Mesendoderm (in vitro differentiated cells): ENCODE results near the gene RASAL2.
"Not testable (repeated sequence)": the region's sequence is repeated elsewhere in the genome, so short reads cannot be mapped to it uniquely, and the experiment has no call there.

Source experiments
- DNase-seq: peaks from one replicate; pipeline ENCODE4 v3.0.0; 2013
- H2AK5ac ChIP-seq: 2 replicates; pipeline ENCODE4 v1.6.1; 2013; ENCODE audit warnings: low read length, inconsistent platforms
- H2BK120ac ChIP-seq: 2 replicates; pipeline ENCODE4 v1.6.1; 2013; ENCODE audit warnings: low read depth, mild to moderate bottlenecking, low read length, moderate library complexity, mixed read lengths
- H2BK15ac ChIP-seq: replicated peaks from 2 replicates; pipeline ENCODE4 v1.6.1; 2013; ENCODE audit warnings: low read depth, mild to moderate bottlenecking, moderate library complexity
- H2BK5ac ChIP-seq: 2 replicates; pipeline ENCODE4 v1.6.1; 2013; ENCODE audit warnings: low read length, inconsistent platforms
- H3K18ac ChIP-seq: 2 replicates; pipeline ENCODE4 v1.6.1; 2013; ENCODE audit warnings: mild to moderate bottlenecking, low read length, mixed read lengths
- H3K23ac ChIP-seq: one replicate; pipeline ENCODE4 v1.6.1; 2013; ENCODE audit warnings: low read length
- H3K27ac ChIP-seq: 2 replicates; pipeline ENCODE4 v1.5.1; 2013; ENCODE audit warnings: low read depth, mild to moderate bottlenecking, inconsistent platforms, low read length, moderate library complexity
- H3K27me3 ChIP-seq: 2 replicates; pipeline ENCODE4 v1.6.1; 2013; ENCODE audit warnings: low read length, control low read depth, mild to moderate bottlenecking, inconsistent platforms; ENCODE audit not compliant: insufficient read depth, poor library complexity
- H3K36me3 ChIP-seq: 2 replicates; pipeline ENCODE4 v1.6.1; 2013; ENCODE audit warnings: low read length, inconsistent platforms; ENCODE audit not compliant: control insufficient read depth, insufficient read depth
- H3K4ac ChIP-seq: one replicate; pipeline ENCODE4 v1.6.1; 2013; ENCODE audit warnings: low read depth, mild to moderate bottlenecking, low read length, moderate library complexity
- H3K4me1 ChIP-seq: 2 replicates; pipeline ENCODE4 v1.6.1; 2013; ENCODE audit warnings: low read depth, low read length, inconsistent platforms; ENCODE audit not compliant: control insufficient read depth
- H3K4me2 ChIP-seq: 2 replicates; pipeline ENCODE4 v1.6.1; 2013; ENCODE audit warnings: low read length
- H3K4me3 ChIP-seq: 2 replicates; pipeline ENCODE4 v1.5.1; 2013; ENCODE audit warnings: mild to moderate bottlenecking, low read length
- H3K56ac ChIP-seq: one replicate; pipeline ENCODE4 v1.6.1; 2013; ENCODE audit warnings: low read length
- H3K79me1 ChIP-seq: 2 replicates; pipeline ENCODE4 v1.6.1; 2013; ENCODE audit warnings: low read length, inconsistent platforms
- H3K79me2 ChIP-seq: 2 replicates; pipeline ENCODE4 v1.6.1; 2013; ENCODE audit warnings: mild to moderate bottlenecking, low read length; ENCODE audit not compliant: control insufficient read depth, insufficient read depth
- H3K9ac ChIP-seq: 2 replicates; pipeline ENCODE4 v1.6.1; 2013; ENCODE audit warnings: low read length, inconsistent platforms
- H4K5ac ChIP-seq: one replicate; pipeline ENCODE4 v1.6.1; 2013; ENCODE audit warnings: low read length
- H4K8ac ChIP-seq: one replicate; pipeline ENCODE4 v1.6.1; 2013; ENCODE audit warnings: low read depth, mild to moderate bottlenecking, control low read depth, low read length, moderate library complexity
- WGBS: extraction: QIAGEN DNeasy Blood & Tissue Kit; methylation state at CpG from one replicate; pipeline ENCODE4 v1.1.7; 2013; ENCODE audit warnings: low lambda C conversion rate, missing lambda C conversion rate; ENCODE audit not compliant: insufficient coverage; ENCODE audit errors: extremely low coverage; 5-methylcytosine and 5-hydroxymethylcytosine counted together

The RASAL2 gene

DNA sequence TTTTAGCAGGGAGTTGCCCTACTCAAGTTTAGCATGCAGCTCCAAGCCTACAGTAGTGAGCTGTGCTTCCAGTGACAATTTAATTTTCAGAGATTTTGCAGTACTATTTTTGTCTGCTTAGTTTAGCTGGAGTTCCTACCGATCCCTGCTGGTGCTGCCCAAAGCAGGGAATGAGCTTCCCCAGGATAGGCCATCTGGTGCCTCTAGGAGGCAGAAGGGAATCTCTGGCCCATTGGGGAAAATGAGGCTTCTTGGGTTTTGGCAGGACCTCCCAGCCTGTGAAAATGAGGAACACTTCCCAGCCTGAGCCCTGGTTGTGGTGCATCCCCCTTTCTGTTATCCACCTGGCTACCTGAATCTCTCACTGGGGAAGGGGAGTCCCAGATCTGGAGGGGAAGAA, 149.2 kb downstream of the RASAL2 start:
- Histone ChIP-seq H4K8ac (no peak overlapping the region), H3K56ac (no peak overlapping the region), H2AK5ac (no peak overlapping the region), H3K27me3 (no peaks in the 10 kb centered on the region), H3K4me1 (no peaks in the 10 kb centered on the region), H3K79me1 (peaks cover 4% of the 10 kb centered on the region), H2BK15ac (no peak overlapping the region), H2BK5ac (no peak overlapping the region), H3K4me3 (no peak overlapping the region), H3K4ac (no peak overlapping the region), H4K5ac (no peak overlapping the region), H3K18ac (no peak overlapping the region), H3K23ac (no peak overlapping the region), H3K4me2 (no peak overlapping the region), H3K79me2 (peaks cover 3% of the 10 kb centered on the region), H3K36me3 (no peaks in the 10 kb centered on the region), H3K9ac (no peak overlapping the region), H3K27ac (no peak overlapping the region), H2BK120ac (no peak overlapping the region)
- no peak for DNase-seq
- no CpG with 5 or more reads among the region's 1 CpG for WGBS

DNA sequence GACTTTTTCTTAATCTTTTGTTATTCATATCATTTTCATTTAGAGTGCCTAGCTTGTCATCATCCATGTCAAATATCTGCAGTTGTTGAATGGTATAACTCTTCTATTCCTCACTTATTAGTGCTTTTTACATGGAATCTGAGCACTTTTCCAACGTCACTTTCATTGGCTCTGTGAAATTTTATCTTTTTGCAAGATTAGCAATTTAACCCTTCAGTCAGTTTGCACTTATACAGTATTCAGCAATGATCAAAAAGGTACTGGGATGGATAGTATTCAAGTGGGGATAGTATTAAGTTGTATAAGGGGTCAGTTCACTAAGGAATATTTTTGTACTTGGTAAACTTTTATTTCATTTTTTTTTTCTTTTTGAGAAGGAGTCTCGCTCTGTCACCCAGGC, 150.0 kb downstream of the RASAL2 start:
- DNase-seq = no peak
- Histone ChIP-seq H3K79me2 (peaks cover 3% of the 10 kb centered on the region), H3K36me3 (no peaks in the 10 kb centered on the region), H3K18ac (no peak overlapping the region), H3K79me1 (peaks cover 4% of the 10 kb centered on the region), H2BK5ac (no peak overlapping the region), H2BK120ac (no peak overlapping the region), H3K27ac (no peak overlapping the region), H3K9ac (no peak overlapping the region), H2BK15ac (no peak overlapping the region), H3K4ac (no peak overlapping the region), H2AK5ac (no peak overlapping the region), H4K5ac (no peak overlapping the region), H3K56ac (no peak overlapping the region), H3K4me2 (no peak overlapping the region), H3K23ac (no peak overlapping the region), H3K4me1 (no peaks in the 10 kb centered on the region), H4K8ac (no peak overlapping the region), H3K4me3 (no peak overlapping the region), H3K27me3 (no peaks in the 10 kb centered on the region)
- no CpG with 5 or more reads among the region's 2 CpGs for WGBS

DNA sequence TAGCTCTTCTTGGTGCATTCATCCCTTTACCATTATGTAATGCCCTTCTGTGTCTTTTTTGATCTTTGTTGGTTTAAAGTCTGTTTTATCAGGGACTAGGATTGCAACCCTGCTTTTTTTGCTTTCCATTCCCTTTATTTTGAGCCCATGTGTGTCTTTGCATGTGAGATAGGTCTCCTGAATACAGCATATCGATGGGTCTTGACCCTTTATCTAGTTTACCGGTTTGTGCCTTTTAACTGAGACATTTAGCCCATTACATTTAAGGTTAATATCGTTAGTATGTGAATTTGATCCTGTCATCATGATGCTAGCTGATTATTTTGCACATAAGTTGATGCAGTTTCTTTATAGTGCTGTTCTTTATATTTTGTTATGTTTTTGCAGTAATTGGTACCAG, 154.4 kb downstream of the RASAL2 start:
- H3K4me1 ChIP-seq, H3K27ac ChIP-seq, H3K18ac ChIP-seq, H3K36me3 ChIP-seq, H3K4ac ChIP-seq, H4K8ac ChIP-seq, H3K4me2 ChIP-seq, H3K27me3 ChIP-seq, H3K79me1 ChIP-seq, H4K5ac ChIP-seq, H2BK15ac ChIP-seq, H2BK5ac ChIP-seq, H3K9ac ChIP-seq, H2AK5ac ChIP-seq, H2BK120ac ChIP-seq, H3K79me2 ChIP-seq, H3K4me3 ChIP-seq, DNase-seq, H3K23ac ChIP-seq, H3K56ac ChIP-seq: not testable (repeated sequence)
- no CpG with 5 or more reads among the region's 3 CpGs for WGBS

DNA sequence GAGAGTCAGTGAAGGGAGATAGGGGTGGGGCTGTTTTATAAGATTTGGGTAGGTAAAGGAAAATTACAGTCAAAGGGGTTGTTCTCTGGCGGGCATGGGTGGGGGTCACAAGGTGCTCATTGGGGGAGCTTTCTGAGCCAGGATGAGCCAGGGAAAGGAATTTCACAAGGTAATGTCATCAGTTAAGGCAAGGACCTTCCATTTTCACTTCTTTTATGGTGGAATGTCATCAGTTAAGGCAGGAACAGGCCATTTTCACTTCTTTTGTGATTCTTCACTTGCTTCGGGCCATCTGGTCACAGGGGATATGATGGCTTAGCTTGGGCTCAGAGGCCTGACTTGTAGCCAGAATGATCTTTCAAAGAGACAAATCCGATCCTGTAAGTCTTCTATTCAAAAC, 159.7 kb downstream of the RASAL2 start:
- not testable (repeated sequence) for H3K4me3 ChIP-seq, H2AK5ac ChIP-seq, H3K4me2 ChIP-seq, H3K23ac ChIP-seq, H3K9ac ChIP-seq, H3K36me3 ChIP-seq, H3K4ac ChIP-seq, H2BK15ac ChIP-seq, H3K27me3 ChIP-seq, H3K79me2 ChIP-seq, H2BK5ac ChIP-seq, H3K4me1 ChIP-seq, H4K5ac ChIP-seq, H3K79me1 ChIP-seq, H2BK120ac ChIP-seq, H4K8ac ChIP-seq
- Histone ChIP-seq H3K27ac (peak overlapping the region; percentile 88), H3K56ac (peak overlapping the region; percentile 66), H3K18ac (peak overlapping the region; percentile 65)
- WGBS = no CpG with 5 or more reads among the region's 3 CpGs
- DNase-seq = peak; percentile 87

DNA sequence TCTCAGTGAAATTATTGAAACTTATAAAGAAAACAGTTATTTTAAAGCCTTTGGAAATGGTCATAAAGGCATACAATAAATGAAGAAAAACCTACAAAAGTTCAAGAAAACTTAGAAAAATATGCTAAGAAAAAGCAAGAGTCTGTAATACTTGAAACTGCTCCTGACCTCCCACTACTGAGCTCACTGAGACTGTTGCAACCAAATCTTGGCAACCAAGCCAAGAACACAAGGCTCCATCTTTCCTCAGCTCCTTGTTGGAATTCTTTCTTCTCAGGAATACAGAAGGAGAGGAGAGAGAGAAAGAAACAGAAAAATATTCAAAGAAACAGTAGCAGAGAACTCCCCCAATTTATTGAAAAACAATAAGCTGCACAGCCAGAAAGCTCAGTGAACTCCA, 160.5 kb downstream of the RASAL2 start:
- Histone ChIP-seq H2BK120ac (peak overlapping the region; percentile 76), H3K79me2 (peaks cover 3% of the 10 kb centered on the region), H3K56ac (no peak overlapping the region), H2BK5ac (peak overlapping the region; percentile 83), H3K4me3 (no peak overlapping the region), H4K5ac (no peak overlapping the region), H3K9ac (no peak overlapping the region), H3K4me1 (peaks cover 4% of the 10 kb centered on the region), H2AK5ac (peak overlapping the region; percentile 68), H3K27ac (peak overlapping the region; percentile 88), H3K27me3 (no peaks in the 10 kb centered on the region), H3K36me3 (no peaks in the 10 kb centered on the region), H4K8ac (no peak overlapping the region), H3K79me1 (no peaks in the 10 kb centered on the region), H3K4me2 (no peak overlapping the region), H3K4ac (peak overlapping the region; percentile 85), H3K18ac (peak overlapping the region; percentile 76), H3K23ac (no peak overlapping the region), H2BK15ac (no peak overlapping the region)
- no peak for DNase-seq

- Histone ChIP-seq H3K4me3 (no peak overlapping the region), H3K27ac (no peak overlapping the region), H3K56ac (no peak overlapping the region), H3K9ac (no peak overlapping the region), H3K18ac (no peak overlapping the region), H3K27me3 (no peaks in the 10 kb centered on the region), H3K4me1 (peaks cover 6% of the 10 kb centered on the region), H3K36me3 (no peaks in the 10 kb centered on the region), H2AK5ac (no peak overlapping the region), H2BK120ac (no peak overlapping the region), H3K79me1 (no peaks in the 10 kb centered on the region), H3K4ac (no peak overlapping the region), H2BK5ac (no peak overlapping the region), H3K4me2 (no peak overlapping the region), H2BK15ac (no peak overlapping the region), H3K79me2 (no peaks in the 10 kb centered on the region), H3K23ac (no peak overlapping the region), H4K5ac (no peak overlapping the region), H4K8ac (no peak overlapping the region)
- WGBS = 100% methylated on average over 1 of the region's 3 CpGs
- DNase-seq = no peak
These were observed 164.6 kb downstream of the RASAL2 start for GRCh38 chr1:178258536-178258935.
